ENCODE data around the gene NFIX.

DNA sequence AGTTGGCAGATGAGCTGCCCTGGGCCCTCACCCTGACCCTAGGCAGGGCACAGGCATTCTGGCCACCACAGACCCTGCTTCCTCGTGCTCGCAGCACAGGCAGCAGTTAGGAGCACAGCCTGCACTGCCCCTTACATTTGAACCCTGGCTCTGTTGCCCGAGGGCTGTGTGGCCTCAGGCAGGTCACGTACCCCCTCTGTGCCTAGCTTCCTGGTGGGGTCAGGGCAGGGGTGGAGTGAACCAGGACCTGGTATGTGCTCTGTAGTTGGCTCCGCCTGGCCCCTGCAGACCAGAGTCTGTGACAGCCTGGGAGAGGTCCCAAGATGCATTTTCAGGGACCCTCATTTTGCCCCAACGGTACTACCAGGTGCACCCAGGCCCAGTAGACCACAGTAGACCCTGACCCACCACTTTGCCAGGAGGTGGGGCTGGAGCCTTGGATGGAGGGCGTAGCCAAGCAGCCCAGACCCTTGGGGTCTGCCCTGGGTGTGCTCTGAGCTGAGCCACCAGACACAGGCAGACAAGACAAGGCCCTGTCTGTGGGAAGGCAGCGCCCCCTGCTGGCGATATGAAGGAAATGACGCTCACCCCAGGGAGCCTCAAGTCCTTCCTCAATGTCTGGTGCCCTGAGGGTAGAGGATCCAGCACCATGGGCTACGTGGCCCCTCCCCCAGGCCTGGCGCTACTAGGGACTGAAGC is 98.3 kb downstream of the NFIX start:
- TF ChIP-seq, protein P1, sequence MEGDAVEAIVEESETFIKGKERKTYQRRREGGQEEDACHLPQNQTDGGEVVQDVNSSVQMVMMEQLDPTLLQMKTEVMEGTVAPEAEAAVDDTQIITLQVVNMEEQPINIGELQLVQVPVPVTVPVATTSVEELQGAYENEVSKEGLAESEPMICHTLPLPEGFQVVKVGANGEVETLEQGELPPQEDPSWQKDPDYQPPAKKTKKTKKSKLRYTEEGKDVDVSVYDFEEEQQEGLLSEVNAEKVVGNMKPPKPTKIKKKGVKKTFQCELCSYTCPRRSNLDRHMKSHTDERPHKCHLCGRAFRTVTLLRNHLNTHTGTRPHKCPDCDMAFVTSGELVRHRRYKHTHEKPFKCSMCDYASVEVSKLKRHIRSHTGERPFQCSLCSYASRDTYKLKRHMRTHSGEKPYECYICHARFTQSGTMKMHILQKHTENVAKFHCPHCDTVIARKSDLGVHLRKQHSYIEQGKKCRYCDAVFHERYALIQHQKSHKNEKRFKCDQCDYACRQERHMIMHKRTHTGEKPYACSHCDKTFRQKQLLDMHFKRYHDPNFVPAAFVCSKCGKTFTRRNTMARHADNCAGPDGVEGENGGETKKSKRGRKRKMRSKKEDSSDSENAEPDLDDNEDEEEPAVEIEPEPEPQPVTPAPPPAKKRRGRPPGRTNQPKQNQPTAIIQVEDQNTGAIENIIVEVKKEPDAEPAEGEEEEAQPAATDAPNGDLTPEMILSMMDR (IDR thresholded peaks at IDR 0.05) = peak; percentile 88 to 95 (median 94)
- TF ChIP-seq POLR2A (IDR thresholded peaks at IDR 0.05) = no peak
